ENCODE data around the gene ZNF660. TPM values are rescaled to one million over a fixed set of nuclear protein-coding genes. Genes with fewer than 3 reads are reported as not detected.

The ZNF660 gene
- total and polyA plus RNA-seq, 10 of the 15 experiments (the other 5 are each of a cell fraction or from before 2014, with no cell fraction given), result 0.62 to 2.6 (median 1.7) TPM

GRCh38 chr3:44554626-44555592 is 29.9 kb upstream of the ZNF660 start, which contains the start of gene ZKSCAN7 (continued):
- no peak for TF ChIP-seq TCF3 (IDR thresholded peaks at IDR 0.05; ENCODE audit: borderline replicate concordance, insufficient read depth, low read depth, low read length)
- TF ChIP-seq ETV6 (conservative IDR thresholded peaks at IDR 0.05 in 1 of 2, IDR thresholded peaks at IDR 0.05 in 1 of 2; ENCODE audit: borderline replicate concordance in 1 of 2, low read depth in 1 of 2), result peak in 1 of 2 experiments; percentile 81; a peak in 2 of 4 replicates
- TF ChIP-seq, protein P1, sequence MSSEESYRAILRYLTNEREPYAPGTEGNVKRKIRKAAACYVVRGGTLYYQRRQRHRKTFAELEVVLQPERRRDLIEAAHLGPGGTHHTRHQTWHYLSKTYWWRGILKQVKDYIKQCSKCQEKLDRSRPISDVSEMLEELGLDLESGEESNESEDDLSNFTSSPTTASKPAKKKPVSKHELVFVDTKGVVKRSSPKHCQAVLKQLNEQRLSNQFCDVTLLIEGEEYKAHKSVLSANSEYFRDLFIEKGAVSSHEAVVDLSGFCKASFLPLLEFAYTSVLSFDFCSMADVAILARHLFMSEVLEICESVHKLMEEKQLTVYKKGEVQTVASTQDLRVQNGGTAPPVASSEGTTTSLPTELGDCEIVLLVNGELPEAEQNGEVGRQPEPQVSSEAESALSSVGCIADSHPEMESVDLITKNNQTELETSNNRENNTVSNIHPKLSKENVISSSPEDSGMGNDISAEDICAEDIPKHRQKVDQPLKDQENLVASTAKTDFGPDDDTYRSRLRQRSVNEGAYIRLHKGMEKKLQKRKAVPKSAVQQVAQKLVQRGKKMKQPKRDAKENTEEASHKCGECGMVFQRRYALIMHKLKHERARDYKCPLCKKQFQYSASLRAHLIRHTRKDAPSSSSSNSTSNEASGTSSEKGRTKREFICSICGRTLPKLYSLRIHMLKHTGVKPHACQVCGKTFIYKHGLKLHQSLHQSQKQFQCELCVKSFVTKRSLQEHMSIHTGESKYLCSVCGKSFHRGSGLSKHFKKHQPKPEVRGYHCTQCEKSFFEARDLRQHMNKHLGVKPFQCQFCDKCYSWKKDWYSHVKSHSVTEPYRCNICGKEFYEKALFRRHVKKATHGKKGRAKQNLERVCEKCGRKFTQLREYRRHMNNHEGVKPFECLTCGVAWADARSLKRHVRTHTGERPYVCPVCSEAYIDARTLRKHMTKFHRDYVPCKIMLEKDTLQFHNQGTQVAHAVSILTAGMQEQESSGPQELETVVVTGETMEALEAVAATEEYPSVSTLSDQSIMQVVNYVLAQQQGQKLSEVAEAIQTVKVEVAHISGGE (CRISPR knock-in tag; IDR thresholded peaks at IDR 0.05), result no peak

DNA sequence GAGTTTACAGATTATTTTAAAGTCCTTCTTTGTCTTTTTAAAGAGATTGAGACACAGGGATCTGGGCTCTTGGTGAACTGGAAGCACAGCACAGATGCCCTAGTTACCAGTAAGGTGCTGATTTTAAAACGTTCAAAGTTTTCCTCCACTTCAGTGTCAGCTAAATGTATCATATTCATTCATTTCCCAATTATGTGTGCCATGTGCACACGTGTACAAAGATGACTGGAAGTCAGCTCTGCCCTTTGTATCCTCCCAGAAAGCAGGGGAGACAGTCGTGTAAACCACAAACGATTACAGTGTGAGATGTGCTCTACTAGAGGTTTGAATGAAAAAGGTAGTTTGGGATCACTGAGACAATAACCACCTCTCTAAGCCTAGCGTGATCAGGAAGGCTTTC is 29.0 kb upstream of the ZNF660 start:
- Histone ChIP-seq H3K27me3 (replicated peaks in 1 of 2; ENCODE audit: control insufficient read depth in 2 of 2, insufficient read depth in 2 of 2, low read length in 1 of 2) (no peaks in the 10 kb centered on the region), H3K36me3 (ENCODE audit: control insufficient read depth in 2 of 2, insufficient read depth in 2 of 2, low read length in 1 of 2) (peaks cover 0 to 5% of the 10 kb centered on the region in 2 experiments; a peak in 2 of 4 replicates), H3K4me2 (ENCODE audit: control insufficient read depth, insufficient read depth) (peak overlapping the region; percentile 98), H2AFZ (ENCODE audit: control insufficient read depth, low read depth, low read length) (peak overlapping the region; percentile 97), H3K9ac (ENCODE audit: control insufficient read depth, insufficient read depth, low read length) (peak overlapping the region; percentile 84), H4K20me1 (ENCODE audit: control insufficient read depth, insufficient read depth) (no peaks in the 10 kb centered on the region), H3K4me1 (ENCODE audit: control insufficient read depth, insufficient read depth, low read length) (no peaks in the 10 kb centered on the region; the same call in 1 of the 2 replicates), H3K27ac (ENCODE audit: control insufficient read depth, insufficient read depth) (peak overlapping the region; percentile 62; the same call in 1 of the 2 replicates), H3K4me3 (peak overlapping the region; percentile 67), H3K79me2 (ENCODE audit: control insufficient read depth, insufficient read depth, low read length) (peaks cover 2% of the 10 kb centered on the region), H3K9me3 (replicated peaks; ENCODE audit: control insufficient read depth, insufficient read depth, low read length) (no peaks in the 10 kb centered on the region; the same call in 1 of the 3 replicates)
- FAIRE-seq (no peak), DNase-seq (ENCODE audit: low read depth, low spot score) (no peak), ATAC-seq (no peak; the same call in 1 of the 3 replicates)
- no TSS peak for BruUV-seq (replicated peaks)
- ChIA-PET SMC1A (ENCODE audit: uncharacterized antibody, unreplicated experiment) (no interaction called here), CTCF (interaction anchor here (1.0 kb wide), 1 partner anchor 23 kb away, joined by 3 read pairs; no protein-coding TSS in a partner anchor), RAD21 (ENCODE audit: unreplicated experiment) (no interaction called here), POLR2A (interaction anchor here (0.7 kb wide), 1 partner anchor 78 kb away, joined by 3 read pairs; no protein-coding TSS in a partner anchor)
- 2% methylated on average over 5 of the region's 5 CpGs for WGBS (ENCODE audit: insufficient coverage, insufficient replicate concordance, low lambda C conversion rate, missing lambda C conversion rate)
- TF ChIP-seq RUNX3 (IDR thresholded peaks at IDR 0.05; ENCODE audit: low read length) (peak; percentile 41), BCL3 (IDR thresholded peaks at IDR 0.05; ENCODE audit: borderline replicate concordance, insufficient read depth, low read depth, low read length, poor library complexity, severe bottlenecking) (no peak)
- intact Hi-C loops (cut with micrococcal nuclease; ENCODE audit: unreplicated experiment) (no loop called here), in situ Hi-C loops (cut with MboI) (no loop called here)
